OCI-LY7 (cell line): ENCODE results near the gene ANO9.

ENCODE experiments used
- EZH2phosphoT487 ChIP-seq: fragments of 200-600 bp; sonication (generic); IDR thresholded peaks from 2 replicates; pipeline ENCODE4 v1.6.1; 2018; ENCODE audit warnings: low read depth, borderline replicate concordance, mild to moderate bottlenecking, mixed run types, antibody characterized with exemption, low read length, moderate library complexity, mixed read lengths
- TF ChIP-seq, protein P1 (sequence below): fragments of 200-600 bp; sonication (generic); conservative IDR thresholded peaks from 2 replicates; pipeline ENCODE4 v1.5.1; 2014; ENCODE audit warnings: mild to moderate bottlenecking, antibody characterized with exemption, low read length, moderate library complexity, mixed read lengths

DNA sequence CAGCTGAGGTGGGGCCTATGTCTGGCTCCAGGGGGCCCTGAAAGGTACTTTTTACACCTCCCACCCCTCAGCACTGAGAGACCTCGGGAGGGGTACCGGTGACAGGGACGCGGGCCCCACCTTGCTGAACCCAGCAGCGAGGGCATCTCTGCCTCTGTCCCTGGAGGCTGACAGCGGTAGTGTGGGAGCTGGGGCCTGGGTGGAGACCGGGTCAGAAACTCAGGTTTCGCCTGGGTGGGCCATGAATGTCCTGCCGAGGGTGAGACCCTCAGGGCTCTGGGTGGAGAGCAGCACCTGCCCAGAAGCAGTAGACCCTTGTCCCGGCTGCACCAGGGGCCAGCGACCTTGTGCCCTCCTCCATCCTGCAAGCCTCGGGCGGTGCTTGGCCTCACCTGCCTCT lies 30.5 kb upstream of the ANO9 start:
- TF ChIP-seq, protein P1, sequence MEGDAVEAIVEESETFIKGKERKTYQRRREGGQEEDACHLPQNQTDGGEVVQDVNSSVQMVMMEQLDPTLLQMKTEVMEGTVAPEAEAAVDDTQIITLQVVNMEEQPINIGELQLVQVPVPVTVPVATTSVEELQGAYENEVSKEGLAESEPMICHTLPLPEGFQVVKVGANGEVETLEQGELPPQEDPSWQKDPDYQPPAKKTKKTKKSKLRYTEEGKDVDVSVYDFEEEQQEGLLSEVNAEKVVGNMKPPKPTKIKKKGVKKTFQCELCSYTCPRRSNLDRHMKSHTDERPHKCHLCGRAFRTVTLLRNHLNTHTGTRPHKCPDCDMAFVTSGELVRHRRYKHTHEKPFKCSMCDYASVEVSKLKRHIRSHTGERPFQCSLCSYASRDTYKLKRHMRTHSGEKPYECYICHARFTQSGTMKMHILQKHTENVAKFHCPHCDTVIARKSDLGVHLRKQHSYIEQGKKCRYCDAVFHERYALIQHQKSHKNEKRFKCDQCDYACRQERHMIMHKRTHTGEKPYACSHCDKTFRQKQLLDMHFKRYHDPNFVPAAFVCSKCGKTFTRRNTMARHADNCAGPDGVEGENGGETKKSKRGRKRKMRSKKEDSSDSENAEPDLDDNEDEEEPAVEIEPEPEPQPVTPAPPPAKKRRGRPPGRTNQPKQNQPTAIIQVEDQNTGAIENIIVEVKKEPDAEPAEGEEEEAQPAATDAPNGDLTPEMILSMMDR = no peak
- TF ChIP-seq EZH2phosphoT487 = no peak
